Measurements from ENCODE around the gene ZNF438.

GRCh38 chr10:31035266-31035798 is 3.7 kb upstream of the ZNF438 start:
- TF ChIP-seq CTCF (IDR thresholded peaks at IDR 0.05; ENCODE audit: low read depth, low read length) (no peak), POLR2A (IDR thresholded peaks at IDR 0.05; ENCODE audit: extremely low read depth, insufficient read length) (no peak), MAX (IDR thresholded peaks at IDR 0.05; ENCODE audit: low read depth, low read length) (no peak), MYC (IDR thresholded peaks at IDR 0.05; ENCODE audit: low read depth, low read length) (no peak)

Measured in NB4 (cell line).